HCEC 1CT (cell line): ENCODE data around the gene HSPBP1.

Experiments
- DNase-seq: peaks from one replicate; pipeline ENCODE4 v3.0.0-alpha.2; 2017

The HSPBP1 gene

DNA sequence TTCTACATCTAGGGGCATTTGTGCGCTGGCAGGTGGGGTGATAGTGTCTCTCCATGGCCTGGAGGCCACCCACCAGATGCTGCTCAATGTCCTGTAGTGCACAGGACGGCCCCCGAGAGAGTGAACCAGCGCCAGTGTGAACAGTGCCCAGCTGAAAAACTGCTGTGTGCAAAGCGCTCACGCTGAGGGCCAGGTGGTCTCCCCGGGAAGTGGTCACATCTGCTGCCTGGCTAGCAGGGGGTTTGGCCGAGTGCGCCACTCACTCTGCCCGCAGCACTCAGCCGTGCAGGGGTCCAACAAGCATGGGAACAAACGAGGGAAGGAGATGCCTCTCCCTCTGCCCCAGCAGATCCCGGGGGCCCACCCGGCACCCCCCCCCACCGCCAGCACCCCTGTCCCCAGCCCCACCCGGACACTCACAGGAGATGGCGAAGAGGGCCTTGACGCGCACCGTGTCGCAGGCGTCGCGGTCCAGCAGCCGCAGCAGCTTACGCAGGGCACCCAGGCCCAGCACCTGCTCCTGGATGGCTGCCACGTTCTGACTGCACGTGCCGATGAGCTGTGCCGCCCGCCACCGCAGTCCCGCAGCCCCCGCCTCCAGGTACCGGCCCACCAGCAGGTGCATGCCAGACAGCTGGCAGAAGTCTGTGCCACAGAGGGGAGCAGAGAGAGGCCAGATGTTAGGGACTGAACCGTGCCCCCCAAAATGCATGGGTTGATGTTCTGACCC lies 5.8 kb downstream of the HSPBP1 start:
- DNase-seq: no peak

DNA sequence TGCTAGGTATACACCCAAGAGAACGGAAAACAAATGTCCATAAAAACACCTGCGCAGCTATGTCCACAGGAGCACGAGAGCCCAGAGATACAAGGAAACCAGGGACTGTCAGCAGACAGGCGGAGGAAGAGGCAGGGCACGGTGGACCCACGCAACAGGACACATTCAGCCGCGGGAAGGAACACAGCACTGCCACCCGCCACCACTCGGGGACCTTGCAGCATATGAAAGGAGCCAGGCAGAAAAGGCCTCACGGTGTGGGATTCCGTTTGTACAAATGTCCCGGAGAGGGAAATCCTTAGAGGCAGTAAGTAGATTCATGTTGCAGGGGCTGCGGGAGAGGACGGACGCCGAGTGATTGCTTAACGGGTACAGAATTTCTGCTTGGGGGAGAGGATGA lies 7.8 kb downstream of the HSPBP1 start:
- DNase-seq: no peak

DNA sequence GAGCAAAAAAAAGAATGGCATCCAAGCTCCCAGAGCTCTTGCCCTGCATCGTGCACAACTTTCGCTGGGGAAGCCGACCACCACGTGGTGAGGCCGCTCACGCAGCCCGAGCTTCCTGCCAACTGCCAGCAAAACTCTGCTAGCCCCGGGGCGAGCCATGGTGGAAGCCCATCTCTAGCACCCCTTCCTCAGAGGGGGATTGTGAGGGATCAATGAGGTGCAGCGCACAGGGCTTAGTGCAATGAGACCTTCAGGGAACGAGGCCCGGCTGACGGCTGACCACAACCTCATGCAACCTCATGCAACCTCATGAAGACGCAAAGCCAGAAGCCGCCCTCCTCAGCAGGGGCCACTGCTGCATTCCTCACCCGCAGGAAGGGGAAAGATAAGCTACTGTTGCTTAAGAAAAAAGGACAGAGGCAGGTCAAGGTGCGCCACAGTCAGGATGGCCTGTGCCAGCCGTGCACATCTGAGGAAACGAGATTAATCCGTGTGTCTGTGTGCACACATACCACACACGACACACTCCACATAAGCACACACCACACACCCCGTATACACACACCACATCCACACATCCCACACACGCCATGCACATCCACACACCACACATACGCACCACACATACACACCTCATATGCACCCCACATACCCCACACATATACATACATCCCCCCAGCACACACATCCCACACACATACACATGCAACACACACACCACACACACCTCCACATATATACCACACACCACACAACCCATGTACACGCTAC lies 9.6 kb downstream of the HSPBP1 start:
- DNase-seq: no peak

DNA sequence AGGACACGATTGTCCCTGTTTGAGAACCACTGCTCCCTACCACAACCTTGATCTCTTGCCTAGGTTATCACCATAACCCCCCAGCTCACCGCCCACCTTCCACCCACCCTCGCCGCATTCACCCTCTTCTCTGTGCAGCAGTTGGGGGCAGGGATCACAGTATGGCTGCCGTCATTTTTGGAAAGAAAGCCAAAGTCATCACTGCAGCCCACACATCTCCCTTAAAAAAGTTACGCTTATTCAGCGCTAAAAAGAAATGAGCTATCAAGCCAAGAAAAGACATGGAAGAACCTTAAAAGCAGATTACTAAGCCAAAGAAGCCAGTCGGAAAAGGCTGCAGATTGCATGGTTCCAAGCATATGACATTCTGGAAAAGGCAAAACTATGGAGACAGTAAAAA lies 10.6 kb downstream of the HSPBP1 start:
- DNase-seq: no peak

DNA sequence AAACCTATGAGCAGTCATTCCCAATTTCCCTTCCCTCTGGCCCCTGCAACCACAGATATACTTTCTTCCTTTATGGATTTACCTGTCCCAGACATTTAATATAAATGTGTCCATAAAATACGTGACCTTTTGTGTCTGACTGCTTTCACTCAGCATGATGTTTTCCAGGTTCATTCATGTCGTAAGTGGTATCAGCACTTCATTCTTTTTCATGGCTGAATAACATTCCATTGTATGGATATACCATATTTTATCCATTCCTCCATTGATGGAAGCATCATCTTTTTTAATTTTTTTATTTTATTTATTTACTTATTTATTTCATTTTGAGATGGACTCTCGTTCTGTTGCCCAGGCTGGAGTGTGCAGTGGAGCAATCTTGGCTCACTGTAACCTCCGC lies 13.1 kb downstream of the HSPBP1 start:
- no peak for DNase-seq

DNA sequence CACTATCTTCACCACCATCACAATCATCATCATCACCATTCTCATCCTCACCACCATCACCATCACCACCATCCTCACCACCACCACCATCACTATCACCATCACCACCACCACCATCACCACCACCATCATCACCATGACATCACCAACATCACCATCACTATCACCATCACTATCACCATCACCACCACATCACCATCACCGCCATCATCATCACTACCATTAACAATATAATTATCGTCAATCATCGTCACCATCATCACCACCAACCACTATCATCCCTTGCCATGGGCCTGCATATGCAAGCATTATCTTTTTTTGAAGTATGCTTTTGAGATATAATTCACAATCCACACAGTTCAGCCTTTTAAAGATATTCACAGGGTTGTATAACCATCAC lies 13.5 kb downstream of the HSPBP1 start:
- DNase-seq: no peak

DNA sequence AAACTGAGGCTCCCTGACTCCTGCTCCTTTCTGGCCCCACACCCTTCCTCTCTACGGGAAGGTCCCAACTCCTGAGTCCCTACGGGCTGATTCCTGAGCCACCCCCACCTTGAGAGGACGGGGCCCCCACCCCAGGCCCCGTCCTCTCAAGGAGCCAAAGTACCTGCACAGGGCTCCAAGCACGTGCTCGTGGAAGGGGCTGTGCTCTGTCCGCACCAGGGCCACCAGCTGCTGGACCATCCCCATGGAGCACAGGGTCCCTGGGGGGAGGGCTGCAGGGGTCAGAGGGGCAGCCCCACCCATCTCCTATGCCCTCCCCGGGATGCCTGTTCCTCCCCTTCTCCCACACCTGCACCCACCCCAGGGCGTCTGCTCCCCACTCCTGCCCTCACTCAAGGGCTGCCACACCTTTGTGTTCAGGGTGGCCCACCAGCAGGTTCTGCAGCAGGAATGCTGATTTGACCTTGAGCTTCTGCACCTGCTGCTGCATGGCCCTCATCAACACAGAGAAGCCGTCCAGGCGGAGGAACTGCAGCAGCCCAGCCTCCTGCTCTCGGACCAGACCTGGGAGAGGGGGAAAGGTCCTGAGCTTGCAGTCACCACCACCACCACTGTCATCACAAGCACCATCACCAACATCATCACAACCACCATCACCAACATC lies 14.1 kb downstream of the HSPBP1 start:
- DNase-seq: no peak

DNA sequence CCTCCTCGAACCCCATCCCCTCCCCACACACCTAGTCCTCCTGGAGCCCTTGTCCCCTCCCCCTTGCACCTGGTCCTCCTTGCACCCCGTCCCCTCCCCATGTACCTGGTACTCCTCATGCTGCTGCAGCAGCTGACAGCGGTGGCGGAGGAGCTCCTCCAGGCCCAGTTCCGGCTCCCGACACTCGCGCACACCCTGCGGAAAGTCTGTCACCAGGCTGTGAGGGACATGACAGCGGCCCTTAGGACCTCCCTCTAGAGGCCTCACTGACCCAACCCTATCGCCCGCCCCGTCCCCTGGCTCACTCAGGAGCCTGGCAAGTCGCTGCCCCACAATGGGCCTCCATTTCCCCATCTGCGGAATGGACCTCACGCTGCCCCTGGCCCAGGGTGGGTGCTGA lies 14.7 kb downstream of the HSPBP1 start:
- DNase-seq: no peak

DNA sequence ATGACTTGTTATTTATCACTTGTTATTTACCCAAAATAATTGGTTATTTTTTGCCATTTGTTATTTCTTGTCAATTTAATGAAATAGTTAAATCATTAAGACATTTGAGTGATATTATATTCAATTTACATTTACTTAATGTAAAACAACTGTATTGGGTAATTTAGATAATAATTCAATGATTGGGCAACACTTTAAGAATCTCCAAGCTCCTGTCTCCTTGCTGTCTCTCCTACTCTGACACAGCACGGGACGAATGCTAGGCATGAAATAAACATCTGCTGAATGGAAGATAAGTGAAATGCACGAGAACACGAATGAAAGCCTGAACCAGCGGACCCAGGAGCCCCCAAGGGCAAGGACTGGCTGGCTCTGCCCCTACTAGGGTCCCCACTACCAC lies 15.4 kb downstream of the HSPBP1 start:
- DNase-seq: no peak

DNA sequence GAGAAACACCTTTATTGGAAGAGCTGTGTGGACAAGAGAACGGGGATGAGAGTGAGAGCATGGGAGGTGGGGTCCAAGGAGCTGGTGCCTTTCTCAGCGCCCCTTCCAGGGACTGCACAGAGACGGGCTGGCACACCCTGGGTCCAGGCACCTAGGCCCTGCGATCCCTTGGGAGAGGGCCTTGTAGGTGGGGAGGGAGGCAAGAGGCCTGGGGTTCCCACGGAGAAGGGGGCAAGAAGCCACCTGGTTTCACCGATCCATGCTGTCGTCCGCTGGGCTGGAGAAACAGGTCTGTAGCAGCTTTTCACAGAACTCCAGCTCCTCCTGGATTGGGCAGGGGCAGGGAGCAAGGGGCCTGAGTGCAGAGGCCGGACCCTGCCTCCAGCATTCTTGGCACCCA lies 17.6 kb downstream of the HSPBP1 start:
- no peak for DNase-seq

DNA sequence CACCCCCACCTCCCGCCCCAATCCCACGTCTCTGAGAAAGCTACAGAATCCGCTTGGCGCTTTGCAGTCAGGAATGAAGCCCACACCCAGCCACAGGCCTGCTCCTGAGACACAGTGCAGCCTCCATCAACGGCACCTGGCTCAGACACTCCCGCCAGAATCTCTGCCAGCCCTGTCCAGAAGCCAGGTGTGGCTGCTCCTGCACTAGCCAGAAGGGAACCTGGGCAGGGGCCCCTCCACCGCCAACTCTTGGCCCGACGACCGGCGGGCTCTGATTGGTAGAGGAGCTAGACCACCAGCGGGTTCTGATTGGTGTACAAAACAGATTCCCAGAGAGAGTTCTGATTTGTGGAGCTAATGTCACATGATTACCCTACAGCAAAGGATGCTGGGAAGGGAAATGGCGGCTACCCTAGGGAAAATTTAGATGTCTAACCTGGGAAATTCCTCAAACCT lies 18.2 kb downstream of the HSPBP1 start:
- no peak for DNase-seq

DNA sequence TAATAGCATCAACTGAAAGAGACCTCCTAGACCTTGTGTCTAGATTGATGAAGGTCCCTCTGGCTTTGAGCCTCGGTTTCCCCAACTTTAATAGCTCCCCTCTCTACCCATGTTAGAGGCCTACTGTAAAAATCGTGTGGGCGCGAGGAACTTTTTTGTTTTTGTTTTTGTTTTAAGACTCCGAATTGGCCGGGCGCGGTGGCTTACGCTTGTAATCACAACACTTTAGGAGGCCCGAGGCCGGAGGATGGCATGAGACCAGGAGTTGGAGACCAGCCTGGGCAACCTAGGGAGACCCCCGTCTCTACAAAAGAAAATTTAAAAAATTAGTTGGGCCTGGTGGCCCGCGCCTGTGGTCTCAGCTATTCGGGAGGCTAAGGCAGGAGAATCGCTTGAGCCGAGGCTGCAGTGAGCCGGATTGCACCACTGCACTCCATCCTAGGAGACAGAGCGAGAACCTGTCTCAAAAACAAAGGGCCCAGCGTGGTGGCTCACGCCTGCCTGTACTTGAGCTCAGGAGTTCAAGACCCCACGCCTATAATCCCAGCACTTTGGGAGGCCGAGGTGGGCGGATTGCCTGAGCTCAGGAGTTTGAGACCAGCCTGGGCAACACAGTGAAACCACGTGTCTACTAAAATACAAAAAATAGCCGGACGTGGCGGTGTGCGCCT lies 20.2 kb downstream of the HSPBP1 start:
- no peak for DNase-seq

DNA sequence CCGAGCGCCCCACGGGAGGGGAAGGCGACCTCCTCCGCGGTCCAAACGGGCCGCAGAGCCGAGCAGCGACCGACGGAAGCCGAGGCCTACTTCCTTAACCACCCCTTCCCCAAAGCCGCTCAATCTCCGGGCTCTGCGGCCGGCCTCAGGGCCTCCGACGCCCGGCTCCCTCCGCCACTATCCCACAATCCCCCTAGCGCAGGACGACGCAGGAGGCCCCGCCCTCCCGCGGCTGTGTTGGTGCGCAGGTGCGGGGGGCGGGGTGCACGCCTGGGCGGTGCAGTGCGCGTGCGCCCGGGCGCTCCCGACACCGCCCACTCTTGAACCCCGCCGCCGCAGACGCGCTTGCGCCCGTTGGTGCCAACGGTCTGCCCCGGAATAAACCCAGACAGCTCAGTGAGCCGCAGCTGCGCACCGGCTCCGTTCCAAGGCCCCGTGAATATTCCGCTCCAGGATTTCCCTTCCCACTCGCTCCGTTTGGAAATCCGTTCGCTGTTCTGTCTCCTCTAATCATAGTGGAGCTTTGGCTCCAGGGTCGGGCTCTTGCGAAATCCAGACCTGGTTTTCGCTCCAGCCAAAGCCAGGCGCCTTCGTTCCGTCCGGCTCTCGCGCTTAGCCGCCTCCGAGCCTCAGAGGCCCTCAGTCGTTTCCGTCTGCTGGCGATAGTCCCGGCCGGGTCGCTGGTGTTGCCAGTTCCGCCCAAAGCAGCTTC lies 20.9 kb downstream of the HSPBP1 start, which contains the start of gene PPP6R1:
PPP6R1 (minus strand) TSS at position 190 of the 712 bp plus-strand sequence. CDS start 11,914 bp downstream, outside the sequence.
- DNase-seq: peak; percentile 100

DNA sequence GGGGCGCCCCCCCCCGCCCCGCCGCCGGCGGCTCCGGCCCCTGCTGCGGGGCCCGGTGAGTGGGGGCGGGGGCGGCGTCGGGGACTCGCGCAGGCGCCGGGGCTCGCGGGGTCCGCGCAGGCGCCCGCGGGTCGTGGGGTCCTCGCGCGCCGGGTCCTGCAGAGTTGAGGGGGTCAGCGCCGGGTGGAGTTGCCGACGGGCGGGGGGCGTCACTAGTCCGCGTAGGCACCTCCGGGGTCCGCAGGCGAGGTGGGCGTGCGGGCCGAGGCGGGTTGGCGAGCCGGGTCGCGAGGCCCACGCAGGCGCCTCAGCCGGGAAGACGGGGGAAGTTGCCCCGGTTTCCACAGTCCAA lies 21.5 kb downstream of the HSPBP1 start:
- no peak for DNase-seq

DNA sequence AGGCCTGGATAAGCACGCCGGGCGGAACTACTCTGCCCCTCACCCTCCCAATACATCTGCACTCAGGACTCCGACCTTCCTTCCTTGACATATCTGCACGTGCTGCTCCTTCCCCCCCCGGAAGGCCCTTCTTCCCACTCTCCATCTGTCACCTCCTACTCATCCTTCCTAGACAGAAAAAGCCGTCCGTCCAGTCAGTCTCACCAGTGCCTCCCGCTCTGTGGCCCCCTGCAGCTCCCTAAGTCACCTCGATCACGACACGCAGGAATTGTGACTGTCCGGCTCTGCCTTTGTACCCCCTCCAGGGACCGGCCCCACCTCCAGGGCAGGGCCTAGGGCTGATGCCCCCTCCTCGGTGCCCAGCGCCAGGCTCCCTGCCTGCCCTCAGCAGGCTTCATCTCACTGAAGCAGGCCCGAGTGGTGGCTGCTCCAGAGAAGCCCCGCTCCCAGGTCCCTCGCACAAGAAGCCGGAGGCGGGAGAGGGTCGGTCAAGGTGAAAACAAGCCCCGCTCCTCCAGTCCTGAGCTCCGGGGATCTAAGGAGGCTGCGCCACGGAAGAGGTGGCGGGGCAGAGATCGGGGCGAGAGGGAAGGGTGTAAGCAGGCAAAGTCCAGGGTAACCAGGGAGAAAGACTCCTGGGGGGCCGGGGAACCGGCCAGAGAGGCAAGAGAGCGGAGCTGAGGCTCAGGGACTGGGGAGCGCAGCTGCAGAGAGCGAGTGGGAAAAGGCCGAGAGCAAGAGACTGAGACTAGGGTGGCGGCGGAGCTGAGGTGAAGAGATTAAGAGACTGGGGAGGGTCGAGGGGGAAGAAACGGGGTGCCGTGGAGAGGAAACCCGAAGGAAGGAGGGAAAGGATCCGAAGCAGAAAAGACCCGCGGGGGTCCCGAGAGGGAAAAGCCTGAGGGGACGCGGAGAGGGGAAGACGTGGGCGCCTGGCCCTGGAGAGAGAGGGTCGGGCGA lies 22.2 kb downstream of the HSPBP1 start:
- peak; percentile 23 for DNase-seq

DNA sequence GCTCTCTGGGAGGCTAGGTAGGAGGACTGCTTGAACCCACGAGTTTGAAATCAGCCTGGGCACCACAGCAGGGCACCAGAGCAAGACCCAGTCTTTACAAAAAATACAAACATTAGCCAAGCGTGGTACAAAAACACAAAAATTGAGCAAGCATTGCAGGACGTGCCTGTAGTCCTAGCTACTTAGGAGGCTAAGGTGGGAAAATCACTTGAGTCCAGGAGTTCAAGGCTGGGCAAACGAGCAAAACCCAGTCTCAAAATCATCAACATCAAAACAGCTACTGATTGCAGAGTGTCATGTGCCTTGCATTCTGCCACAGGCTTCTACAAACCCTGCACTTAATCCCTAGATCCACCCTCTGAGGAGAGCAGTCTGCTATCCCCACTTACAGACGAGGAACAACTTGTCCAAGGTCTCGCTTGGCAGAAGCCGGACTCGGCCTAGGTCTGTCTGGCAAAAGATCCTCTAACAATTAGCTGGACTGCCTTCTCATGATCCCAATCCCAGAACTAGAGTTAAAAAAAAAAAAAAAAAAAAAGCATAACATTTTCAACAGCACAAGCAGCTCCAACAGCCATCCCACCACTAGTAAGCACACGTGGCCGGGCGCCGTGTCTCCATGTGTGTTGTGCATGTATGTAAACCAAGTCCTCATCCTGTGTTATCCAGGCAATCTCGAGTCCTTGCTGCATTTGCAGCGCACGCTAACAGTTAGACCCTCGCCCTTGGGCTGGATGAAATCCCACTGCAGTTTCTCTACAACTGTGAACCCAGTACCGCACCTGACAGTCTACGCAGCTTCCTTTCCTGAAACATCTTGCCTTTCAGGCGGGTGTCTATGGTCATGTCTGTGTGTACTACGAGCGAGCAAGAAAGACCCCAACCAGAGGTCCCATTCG lies 23.1 kb downstream of the HSPBP1 start:
- no peak for DNase-seq

DNA sequence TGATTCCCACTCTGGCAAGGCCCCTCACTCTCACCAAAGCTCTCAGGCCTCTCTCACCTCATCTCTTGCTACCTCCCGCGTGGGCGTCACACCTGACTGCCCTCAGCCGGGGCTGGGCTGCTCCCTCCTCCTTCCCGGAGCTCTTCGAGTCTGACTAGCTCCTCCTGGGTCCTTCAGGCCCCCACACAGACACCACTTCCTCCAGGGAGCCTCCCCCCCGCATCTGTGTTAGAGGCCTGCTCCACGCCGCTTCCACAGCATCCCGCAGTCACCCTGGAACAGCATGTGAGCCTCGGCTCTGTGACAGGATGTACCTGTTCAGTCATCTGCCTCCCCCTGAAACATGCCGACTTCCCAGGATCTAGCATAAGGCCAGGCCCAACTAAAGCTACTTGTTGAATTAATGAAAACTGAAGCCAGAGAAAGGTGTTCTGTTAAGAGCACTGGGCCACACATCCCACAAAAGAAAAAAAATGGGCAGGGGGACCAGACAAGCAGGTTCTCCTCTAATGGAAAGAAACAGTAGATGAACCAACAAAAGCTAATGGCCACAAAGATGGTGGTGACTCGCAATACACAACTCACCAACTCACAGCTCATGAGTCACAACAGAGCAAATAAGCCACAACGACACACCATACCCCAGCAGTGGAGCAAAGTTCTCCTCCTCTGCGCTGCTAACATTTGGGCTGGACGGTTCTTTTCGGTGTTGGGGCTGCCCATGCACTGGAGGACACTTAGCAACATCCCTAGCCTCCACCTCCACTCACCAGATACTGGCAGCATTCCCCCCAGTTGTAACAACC lies 24.1 kb downstream of the HSPBP1 start:
- peak; percentile 37 for DNase-seq

DNA sequence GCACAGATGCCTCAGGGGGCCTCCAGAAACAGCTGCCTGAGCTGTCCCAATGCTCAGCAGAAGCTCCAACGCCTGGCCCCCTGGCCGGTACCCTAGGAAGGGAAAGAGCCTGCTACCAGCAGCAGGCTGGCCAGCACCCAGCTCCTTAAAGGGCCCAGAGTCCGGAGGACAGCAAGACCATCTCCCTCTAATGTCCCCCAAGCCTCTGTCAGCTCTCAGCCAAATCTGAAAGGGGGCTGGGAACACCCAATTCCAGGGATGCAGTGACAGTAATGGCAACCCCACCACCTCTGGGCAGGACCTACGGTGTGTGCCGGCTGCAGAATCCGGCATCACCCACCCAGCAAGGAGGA lies 25.3 kb downstream of the HSPBP1 start:
- DNase-seq: no peak

DNA sequence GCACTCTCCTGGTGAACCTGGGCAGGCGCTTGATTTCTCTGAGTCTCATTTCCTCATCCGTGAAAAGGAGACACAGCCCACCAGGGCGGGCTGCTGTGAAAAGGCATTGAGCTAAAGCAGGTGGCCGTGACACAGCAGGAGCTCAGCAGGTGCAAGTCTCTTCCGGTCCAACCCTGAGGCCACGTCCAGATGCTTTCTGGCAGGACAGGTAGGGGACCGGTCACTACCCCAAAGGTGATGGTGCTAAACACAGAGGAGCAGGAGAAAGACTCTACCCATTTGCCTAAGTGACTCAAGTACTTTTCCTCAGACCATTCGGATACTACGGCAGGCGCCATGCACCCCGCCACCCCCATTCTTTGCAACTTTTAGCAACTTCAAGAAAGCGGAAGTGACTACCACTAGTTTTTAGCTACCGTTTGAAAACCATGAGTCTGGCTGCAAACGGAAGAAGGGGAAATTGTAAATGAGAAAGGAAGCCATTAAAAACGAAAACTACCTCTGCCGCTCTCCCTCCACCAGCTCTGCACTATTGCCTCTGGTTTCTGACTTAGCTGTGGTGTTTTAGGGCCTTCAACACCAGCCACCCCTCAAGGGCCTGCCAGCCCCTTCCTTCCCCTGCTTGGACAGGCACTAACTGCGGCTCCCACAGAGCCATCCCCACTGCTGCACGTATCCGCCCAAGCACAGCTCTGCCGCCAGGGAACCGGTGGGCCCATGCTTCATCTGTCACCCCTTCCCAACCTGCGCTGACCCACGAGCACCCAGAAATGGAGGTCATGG lies 25.9 kb downstream of the HSPBP1 start:
- DNase-seq: no peak
